ENCODE data around the gene FEM1B. TPM values are rescaled to one million over a fixed set of nuclear protein-coding genes. Genes with fewer than 3 reads are reported as not detected.
A peak's percentile ranks its signal among the peaks of the same experiment; 100 is the strongest.

Gene FEM1B
- total RNA-seq, 4 donors from 2014 or later: 25.1 to 64.7 (median 43.0) TPM

DNA sequence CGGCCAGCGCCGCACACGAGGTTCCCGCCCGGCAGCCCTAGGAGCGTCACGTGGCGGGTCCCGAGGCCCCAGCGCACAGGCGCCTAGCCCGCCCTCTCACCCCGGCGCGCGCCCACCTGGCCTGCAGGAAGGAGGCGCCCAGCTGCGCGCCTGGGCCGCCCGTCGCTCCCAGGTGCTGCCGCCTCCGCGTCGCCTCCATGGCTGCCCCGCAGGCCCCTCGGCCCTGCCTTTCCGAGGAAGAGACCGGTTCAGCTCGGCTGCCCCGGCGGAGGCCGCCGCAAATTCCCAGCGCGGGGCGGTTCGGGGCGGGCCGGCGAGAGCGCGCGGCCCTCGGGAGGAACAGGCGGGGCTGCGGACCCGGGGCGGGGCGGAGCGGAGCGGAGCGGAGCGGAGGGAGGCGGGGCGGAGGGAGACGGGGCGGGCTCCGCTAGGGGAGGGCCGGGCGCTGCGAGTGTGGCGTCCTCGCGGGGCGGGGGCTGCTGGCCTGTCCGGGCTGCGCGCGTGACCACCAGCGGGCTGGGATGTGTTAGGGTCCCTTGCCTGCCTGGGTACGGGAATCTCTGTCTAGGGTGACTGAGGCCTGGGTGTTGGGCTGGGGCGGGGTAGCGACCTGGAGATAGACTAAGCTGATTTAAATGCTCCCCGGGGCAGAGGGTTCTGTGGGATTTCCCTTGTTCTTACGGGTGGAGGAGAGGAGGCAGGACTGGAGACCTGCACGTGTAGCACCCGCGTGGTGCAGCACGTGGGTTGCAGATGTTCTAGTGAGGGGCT is 48.0 kb upstream of the FEM1B start, which contains the start of gene CLN6:
TSS of gene CLN6 (minus strand) at position 343 of the 771 bp plus-strand sequence. CDS start at position 199, 144 bp downstream.
- peaks cover 7 to 43% (median 20%) of the 10 kb centered on the region in 4 donors for H3K4me1 ChIP-seq
- intact Hi-C loops (cut with DNase I; ENCODE audit: low total_unique reads) (no loop called here), in situ Hi-C loops (cut with MboI; ENCODE audit: low pct_ligation_motif_present in 1 of 4, low pct_unique_long_range_greater_than_20kb in 1 of 4, low sequenced_read_pairs in 3 of 4) (loop anchor here in 1 of 4 donors (25.0 kb wide), 1 partner anchor 158 kb away; no protein-coding TSS in a partner anchor)
- H3K36me3 ChIP-seq: no peaks in the 10 kb centered on the region
- H3K9me3 ChIP-seq: no peaks in the 10 kb centered on the region
- H3K4me3 ChIP-seq: peak within 1 kb of the TSS; percentile 88 to 98 (median 91)
- TF ChIP-seq POLR2A (IDR thresholded peaks at IDR 0.05) (peak; percentile 41), POLR2AphosphoS5 (IDR thresholded peaks at IDR 0.05) (peak in 2 of 3 donors; percentile 38 to 56)
- TF ChIP-seq, protein P1, sequence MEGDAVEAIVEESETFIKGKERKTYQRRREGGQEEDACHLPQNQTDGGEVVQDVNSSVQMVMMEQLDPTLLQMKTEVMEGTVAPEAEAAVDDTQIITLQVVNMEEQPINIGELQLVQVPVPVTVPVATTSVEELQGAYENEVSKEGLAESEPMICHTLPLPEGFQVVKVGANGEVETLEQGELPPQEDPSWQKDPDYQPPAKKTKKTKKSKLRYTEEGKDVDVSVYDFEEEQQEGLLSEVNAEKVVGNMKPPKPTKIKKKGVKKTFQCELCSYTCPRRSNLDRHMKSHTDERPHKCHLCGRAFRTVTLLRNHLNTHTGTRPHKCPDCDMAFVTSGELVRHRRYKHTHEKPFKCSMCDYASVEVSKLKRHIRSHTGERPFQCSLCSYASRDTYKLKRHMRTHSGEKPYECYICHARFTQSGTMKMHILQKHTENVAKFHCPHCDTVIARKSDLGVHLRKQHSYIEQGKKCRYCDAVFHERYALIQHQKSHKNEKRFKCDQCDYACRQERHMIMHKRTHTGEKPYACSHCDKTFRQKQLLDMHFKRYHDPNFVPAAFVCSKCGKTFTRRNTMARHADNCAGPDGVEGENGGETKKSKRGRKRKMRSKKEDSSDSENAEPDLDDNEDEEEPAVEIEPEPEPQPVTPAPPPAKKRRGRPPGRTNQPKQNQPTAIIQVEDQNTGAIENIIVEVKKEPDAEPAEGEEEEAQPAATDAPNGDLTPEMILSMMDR (IDR thresholded peaks at IDR 0.05): no peak
- WGBS, 2 donors (ENCODE audit: low coverage in 1 of 2): 0% methylated on average over 6 of the region's 82 CpGs; no CpG with 5 or more reads in 1 of the 2 donors
- H3K27me3 ChIP-seq: no peaks in the 10 kb centered on the region
- peak within 1 kb of the TSS; percentile 91 to 93 (median 92) for H3K27ac ChIP-seq
- peak; percentile 87 for DNase-seq

DNA sequence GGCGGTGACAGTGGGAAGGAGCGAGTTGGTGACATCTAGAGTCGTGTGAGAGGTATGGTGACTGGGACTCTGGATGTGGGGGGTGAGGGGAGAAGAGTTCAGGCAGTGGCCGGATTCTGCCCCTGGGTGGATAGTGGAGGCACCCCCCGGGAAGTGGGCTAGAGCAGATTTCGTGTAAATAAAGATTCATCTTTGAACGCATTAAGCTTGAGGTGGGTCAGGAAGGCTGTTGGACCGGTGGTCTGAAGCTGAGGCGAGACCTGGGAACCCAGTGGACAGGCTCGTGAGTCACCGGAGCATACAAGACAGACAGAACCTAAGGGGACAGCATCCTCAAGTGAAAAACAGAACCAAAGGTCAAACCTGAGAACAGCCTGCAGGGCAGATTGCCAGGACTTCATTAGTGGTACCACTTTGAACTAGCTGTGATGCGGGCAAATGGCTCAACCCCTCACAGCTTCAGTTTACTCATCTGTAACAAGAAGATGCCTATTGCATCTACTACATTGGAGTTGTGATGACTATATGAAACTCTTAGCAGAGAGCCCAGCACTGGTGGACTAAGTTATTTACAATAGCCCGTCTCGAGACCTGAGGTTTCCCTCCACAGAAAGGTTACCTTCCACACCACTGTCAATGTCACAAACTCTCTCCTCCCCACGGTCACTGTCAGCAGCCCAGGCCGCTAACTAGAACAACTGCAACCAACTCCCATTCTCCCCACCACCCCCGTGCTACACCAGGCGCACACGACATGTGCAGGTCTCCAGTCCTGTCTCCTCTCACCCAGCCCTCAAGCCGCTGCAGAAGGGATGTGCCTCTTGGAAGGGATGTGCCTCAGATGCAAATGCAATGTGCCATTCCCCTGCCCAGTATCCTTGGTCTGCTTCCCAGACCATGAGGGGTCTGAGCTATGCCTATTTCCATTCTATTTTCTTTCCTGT is 47.1 kb upstream of the FEM1B start:
- no peaks in the 10 kb centered on the region for H3K27me3 ChIP-seq
- H3K27ac ChIP-seq: peak overlapping the region; percentile 91 to 93 (median 92)
- peak; percentile 30 for DNase-seq
- in situ Hi-C loops (cut with MboI; ENCODE audit: low pct_ligation_motif_present in 1 of 4, low pct_unique_long_range_greater_than_20kb in 1 of 4, low sequenced_read_pairs in 3 of 4): loop anchor here in 1 of 4 donors (25.0 kb wide), 1 partner anchor 157 kb away; no protein-coding TSS in a partner anchor
- 12 to 56% methylated on average over 5 to 20 of the region's 20 CpGs for WGBS, 2 donors (ENCODE audit: low coverage in 1 of 2)
- TF ChIP-seq POLR2A (IDR thresholded peaks at IDR 0.05) (no peak), POLR2AphosphoS5 (IDR thresholded peaks at IDR 0.05) (no peak), EP300 (IDR thresholded peaks at IDR 0.05; ENCODE audit: low read depth) (no peak)
- TF ChIP-seq, protein P1 (IDR thresholded peaks at IDR 0.05): no peak
- peaks cover 7 to 43% (median 20%) of the 10 kb centered on the region in 4 donors for H3K4me1 ChIP-seq
- intact Hi-C loops (cut with DNase I; ENCODE audit: low total_unique reads): no loop called here
- H3K9me3 ChIP-seq: no peaks in the 10 kb centered on the region
- peak overlapping the region; percentile 49 to 98 (median 90) for H3K4me3 ChIP-seq
- H3K36me3 ChIP-seq: no peaks in the 10 kb centered on the region

DNA sequence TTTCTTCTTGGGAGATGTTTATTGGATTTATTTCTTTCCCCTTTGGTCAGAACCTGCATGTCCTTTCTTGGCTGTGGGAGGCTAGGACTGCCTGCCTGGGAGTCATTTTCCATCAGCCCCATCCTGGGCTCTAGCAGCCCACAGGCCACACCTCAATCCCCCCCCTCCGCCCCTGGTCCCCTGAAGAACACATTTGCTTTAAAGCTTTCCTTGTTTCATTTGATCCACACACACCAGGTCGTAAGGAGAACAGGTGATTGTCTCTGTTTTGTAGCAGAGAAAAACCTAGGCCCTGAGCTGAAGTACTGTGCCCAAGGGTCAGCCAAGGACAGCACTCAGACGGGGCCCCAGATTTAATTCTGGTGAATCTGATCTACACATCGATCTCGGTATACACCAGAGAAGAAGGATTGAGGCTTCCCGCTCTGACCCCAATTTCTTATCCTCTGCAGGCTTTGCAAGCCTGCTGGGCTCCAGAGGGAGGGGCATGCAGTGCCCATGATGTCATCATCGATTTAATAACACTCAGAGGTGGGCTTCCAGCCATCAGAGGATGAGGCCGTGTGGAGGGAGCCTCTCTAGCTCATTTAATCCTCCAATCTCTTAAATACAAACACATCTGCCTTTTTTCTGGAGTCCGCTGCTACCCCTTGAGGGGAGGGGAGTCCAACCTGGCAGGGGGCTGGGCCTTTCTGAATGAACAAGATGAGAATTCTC is 46.3 kb upstream of the FEM1B start:
- in situ Hi-C loops (cut with MboI; ENCODE audit: low pct_ligation_motif_present in 1 of 4, low pct_unique_long_range_greater_than_20kb in 1 of 4, low sequenced_read_pairs in 3 of 4) (loop anchor here in 1 of 4 donors (25.0 kb wide), 1 partner anchor 156 kb away; no protein-coding TSS in a partner anchor), intact Hi-C loops (cut with DNase I; ENCODE audit: low total_unique reads) (no loop called here)
- Histone ChIP-seq H3K27me3 (no peaks in the 10 kb centered on the region), H3K4me1 (peaks cover 7 to 43% (median 20%) of the 10 kb centered on the region in 4 donors), H3K9me3 (no peaks in the 10 kb centered on the region), H3K4me3 (no peak overlapping the region), H3K27ac (no peak overlapping the region), H3K36me3 (no peaks in the 10 kb centered on the region)
- no peak for DNase-seq
- 80 to 82% methylated on average over 2 to 9 of the region's 9 CpGs for WGBS, 2 donors (ENCODE audit: low coverage in 1 of 2)
- TF ChIP-seq EP300 (IDR thresholded peaks at IDR 0.05; ENCODE audit: low read depth): no peak
- no peak for TF ChIP-seq POLR2AphosphoS5 (IDR thresholded peaks at IDR 0.05)
- TF ChIP-seq POLR2A (IDR thresholded peaks at IDR 0.05): no peak
- TF ChIP-seq, protein P1 (IDR thresholded peaks at IDR 0.05): no peak
